SU-DHL-6 (cell line): ENCODE measurements around the gene TPSB2.

ENCODE experiments used
- H2AFZ ChIP-seq: fragments of 200-600 bp; sonication (generic); 2 replicates; pipeline ENCODE4 v1.6.1; 2014; ENCODE audit warnings: low read depth, mild to moderate bottlenecking, moderate library complexity, mixed read lengths, antibody characterized with exemption, low read length; ENCODE audit not compliant: severe bottlenecking
- H3F3A ChIP-seq: fragments of 200-600 bp; shearing (Covaris generic); 2 replicates; pipeline ENCODE4 v1.6.0; 2016; ENCODE audit warnings: antibody characterized with exemption, mild to moderate bottlenecking; ENCODE audit not compliant: insufficient read depth
- H3K27ac ChIP-seq: fragments of 200-600 bp; sonication (generic); 2 replicates; pipeline ENCODE4 v1.5.1; 2016; ENCODE audit warnings: low read depth, mild to moderate bottlenecking, low read length, moderate library complexity, mixed read lengths
- H3K27me3 ChIP-seq: fragments of 200-600 bp; sonication (generic), shearing (Covaris generic); 2 replicates; pipeline ENCODE4 v1.6.0; 2014; ENCODE audit warnings: mild to moderate bottlenecking, low read length
- H3K36me3 ChIP-seq: fragments of 200-600 bp; sonication (generic); 2 replicates; pipeline ENCODE4 v1.6.1; 2014; ENCODE audit warnings: mild to moderate bottlenecking, low read length, mixed read lengths
- H3K4me2 ChIP-seq: fragments of 300-600, 200-600 bp; shearing (Covaris generic), sonication (generic); 2 replicates; pipeline ENCODE4 v1.6.0; 2014; ENCODE audit warnings: low read length, low read depth, mild to moderate bottlenecking; ENCODE audit not compliant: poor library complexity, severe bottlenecking
- H3K4me3 ChIP-seq: fragments of 200-600 bp; sonication (generic); 2 replicates; pipeline ENCODE4 v1.5.1; 2014; ENCODE audit warnings: antibody characterized with exemption, low read length, mild to moderate bottlenecking, mixed read lengths; ENCODE audit not compliant: insufficient read depth, poor library complexity, severe bottlenecking
- H3K79me2 ChIP-seq: fragments of 200-600 bp; sonication (generic); 2 replicates; pipeline ENCODE4 v1.6.1; 2014; ENCODE audit warnings: mild to moderate bottlenecking, low read length, moderate library complexity; ENCODE audit not compliant: insufficient read depth
- H3K9ac ChIP-seq: fragments of 200-600 bp; sonication (generic); 2 replicates; pipeline ENCODE4 v1.7.0; 2014; ENCODE audit warnings: mild to moderate bottlenecking, low read length
- H3K9me2 ChIP-seq: fragments of 200-600 bp; sonication (generic); replicated peaks from 2 replicates; pipeline ENCODE4 v1.6.1; 2014; ENCODE audit warnings: low read length; ENCODE audit not compliant: insufficient read depth
- H3K9me3 ChIP-seq: fragments of 200-600 bp; sonication (generic); 2 replicates; pipeline ENCODE4 v1.6.1; 2014; ENCODE audit warnings: low read length, mixed read lengths; ENCODE audit not compliant: insufficient read depth
- H4K20me1 ChIP-seq: fragments of 200-600 bp; sonication (generic); 2 replicates; pipeline ENCODE4 v1.6.1; 2014; ENCODE audit warnings: low read depth, mild to moderate bottlenecking, antibody characterized with exemption, low read length, moderate library complexity, mixed read lengths
- CTCF ChIP-seq: fragments of 200-600 bp; sonication (generic); IDR thresholded peaks from one replicate; pipeline ENCODE4 v1.5.1; 2017; ENCODE audit warnings: antibody characterized with exemption, mild to moderate bottlenecking, low read length, moderate library complexity; ENCODE audit not compliant: insufficient read depth, poor library complexity, severe bottlenecking
- EZH2phosphoT487 ChIP-seq: fragments of 200-600 bp; sonication (generic), shearing (Covaris generic); conservative IDR thresholded peaks from 2 replicates; pipeline ENCODE4 v1.6.1; 2018; ENCODE audit warnings: mild to moderate bottlenecking, antibody characterized with exemption, low read length, moderate library complexity, mixed read lengths

Gene TPSB2

DNA sequence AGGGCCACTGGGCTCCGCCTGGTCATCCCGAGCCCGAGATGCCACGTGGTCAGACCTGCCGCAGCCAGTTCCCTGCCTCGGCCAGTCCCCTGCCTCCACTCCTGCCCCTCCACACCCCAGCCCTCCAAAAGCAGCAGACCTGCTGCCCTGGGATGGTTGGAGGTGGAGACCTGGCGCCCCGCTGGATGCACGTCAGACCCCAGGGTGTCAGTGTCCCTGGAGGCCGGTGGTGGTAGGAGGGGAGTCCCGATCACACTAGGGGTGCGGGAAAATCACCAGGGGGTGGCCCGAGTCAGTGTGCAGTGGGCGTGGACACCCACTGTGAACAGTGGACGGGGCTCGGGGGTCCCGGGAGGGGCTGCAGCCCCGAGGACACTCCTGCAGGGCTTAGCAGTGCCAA is 31.8 kb downstream of the TPSB2 start:
- TF ChIP-seq EZH2phosphoT487 = no peak
- TF ChIP-seq CTCF = no peak
- no peak overlapping the region for H3K9ac ChIP-seq
- H3K9me2 ChIP-seq = no peaks in the 10 kb centered on the region
- H3K27ac ChIP-seq = no peak overlapping the region
- H3K9me3 ChIP-seq = no peaks in the 10 kb centered on the region
- no peak overlapping the region for H2AFZ ChIP-seq
- no peak overlapping the region for H3K4me3 ChIP-seq
- no peaks in the 10 kb centered on the region for H3K79me2 ChIP-seq
- H4K20me1 ChIP-seq = no peaks in the 10 kb centered on the region
- no peaks in the 10 kb centered on the region for H3K36me3 ChIP-seq
- no peaks in the 10 kb centered on the region for H3K27me3 ChIP-seq
- H3F3A ChIP-seq = no peaks in the 10 kb centered on the region
- H3K4me2 ChIP-seq = no peak overlapping the region

DNA sequence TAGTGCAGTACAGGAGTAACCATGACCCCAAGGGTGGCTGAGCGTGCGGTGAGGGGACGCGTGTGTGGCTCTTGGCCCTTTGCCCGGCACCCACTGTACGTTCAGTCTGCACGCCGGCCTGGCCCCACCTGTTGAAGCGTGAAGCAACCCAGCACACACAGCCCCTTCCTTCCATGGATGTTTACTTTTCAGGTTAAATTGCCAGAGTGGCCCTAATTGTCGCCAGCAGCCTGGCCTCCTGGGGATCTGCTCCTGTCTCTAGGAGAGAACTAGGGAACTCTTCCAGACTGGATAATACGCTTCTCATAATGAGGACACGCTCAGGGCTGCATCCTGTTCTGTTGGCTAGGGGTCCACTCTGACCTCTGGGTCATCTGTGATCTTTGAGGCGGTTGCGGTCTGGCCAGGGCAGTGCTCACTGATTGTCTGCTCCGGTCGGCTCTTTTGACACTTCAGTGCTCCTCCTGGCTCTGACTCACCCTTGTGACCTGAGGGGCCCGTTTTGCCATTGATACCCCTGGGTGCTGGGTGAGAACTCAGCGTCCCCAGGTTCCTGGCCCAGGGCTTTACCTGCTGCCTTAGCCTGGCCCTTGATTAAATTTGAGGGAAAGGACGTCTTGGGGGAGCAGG is 32.6 kb downstream of the TPSB2 start:
- Histone ChIP-seq H3K9me2 (no peaks in the 10 kb centered on the region), H3K9me3 (no peaks in the 10 kb centered on the region), H3F3A (no peaks in the 10 kb centered on the region), H3K27me3 (no peaks in the 10 kb centered on the region), H4K20me1 (no peaks in the 10 kb centered on the region), H2AFZ (no peak overlapping the region), H3K27ac (no peak overlapping the region), H3K4me2 (no peak overlapping the region), H3K79me2 (no peaks in the 10 kb centered on the region), H3K9ac (no peak overlapping the region), H3K4me3 (no peak overlapping the region), H3K36me3 (no peaks in the 10 kb centered on the region)
- TF ChIP-seq CTCF = no peak
- TF ChIP-seq EZH2phosphoT487 = no peak

- Histone ChIP-seq H3K79me2 (no peaks in the 10 kb centered on the region), H3K27me3 (no peaks in the 10 kb centered on the region), H3K4me3 (no peak overlapping the region), H3K4me2 (no peak overlapping the region), H3K9me2 (no peaks in the 10 kb centered on the region), H3K27ac (no peak overlapping the region), H3K9ac (no peak overlapping the region), H3K9me3 (no peaks in the 10 kb centered on the region), H3K36me3 (no peaks in the 10 kb centered on the region), H3F3A (no peaks in the 10 kb centered on the region), H4K20me1 (no peaks in the 10 kb centered on the region), H2AFZ (no peak overlapping the region)
- TF ChIP-seq CTCF (no peak), EZH2phosphoT487 (no peak)
Measured at GRCh38 chr16:1196494-1196893, 33.5 kb downstream of the TPSB2 start.

- H3K4me2 ChIP-seq = no peak overlapping the region
- no peak overlapping the region for H3K9ac ChIP-seq
- H3K9me3 ChIP-seq = no peaks in the 10 kb centered on the region
- H4K20me1 ChIP-seq = no peaks in the 10 kb centered on the region
- H3K9me2 ChIP-seq = no peaks in the 10 kb centered on the region
- H3K36me3 ChIP-seq = no peaks in the 10 kb centered on the region
- H2AFZ ChIP-seq = no peak overlapping the region
- H3K4me3 ChIP-seq = no peak overlapping the region
- H3K27me3 ChIP-seq = no peaks in the 10 kb centered on the region
- H3K27ac ChIP-seq = no peak overlapping the region
- TF ChIP-seq CTCF = no peak
- H3K79me2 ChIP-seq = no peaks in the 10 kb centered on the region
- H3F3A ChIP-seq = no peaks in the 10 kb centered on the region
Measured at GRCh38 chr16:1195393-1195666, 34.7 kb downstream of the TPSB2 start.
